Ovary (tissue), 9 donors: ENCODE data around the gene TRMO. TPM values are rescaled to one million over a fixed set of nuclear protein-coding genes. Genes with fewer than 3 reads are reported as not detected.

ENCODE experiments used
- DNase-seq, 5 donors: peaks; one replicate each; pipeline ENCODE4 v3.0.0-alpha.2; 2019 to 2020
- H3K27ac ChIP-seq, 2 donors: fragments of 200-600 bp; one replicate each; pipeline versions ENCODE4 v1.5.1 to v1.8.0; 2019 to 2022
- H3K27me3 ChIP-seq: fragments of 200-600 bp; one replicate; pipeline ENCODE4 v1.8.0; 2022
- H3K36me3 ChIP-seq: fragments of 200-600 bp; sonication (generic); one replicate; pipeline ENCODE4 v1.5.1; 2019
- H3K4me1 ChIP-seq: one replicate; pipeline ENCODE4 v1.8.1; 2013; ENCODE audit warnings: mild to moderate bottlenecking, moderate library complexity; ENCODE audit not compliant: insufficient read depth
- H3K4me3 ChIP-seq: fragments of 200-600 bp; sonication (generic); one replicate; pipeline ENCODE4 v1.5.1; 2017
- H3K9me3 ChIP-seq, 2 donors: fragments of 200-600 bp in 1 of 2; sonication (generic) in 1 of 2; one replicate each; pipeline versions ENCODE4 v1.5.1 to v1.8.1; 2013 to 2019; ENCODE audit warnings: mild to moderate bottlenecking in 1 of 2, moderate library complexity in 1 of 2
- CTCF ChIP-seq, 3 donors: fragments of 450-650 bp in 2 of 3; fragments of 200-600 bp in 1 of 3; IDR thresholded peaks; one replicate each; pipeline versions ENCODE4 v1.5.1 to v1.8.0; 2016 to 2022; ENCODE audit warnings: antibody characterized with exemption in 3 of 3, mild to moderate bottlenecking in 1 of 3
- EP300 ChIP-seq: sonication (generic); formaldehyde crosslinking; IDR thresholded peaks from one replicate; pipeline ENCODE4 v1.6.1; 2017; ENCODE audit warnings: antibody characterized with exemption
- POLR2A ChIP-seq: fragments of 450-650 bp; IDR thresholded peaks from one replicate; pipeline ENCODE4 v1.6.1; 2017; ENCODE audit warnings: antibody characterized with exemption, mild to moderate bottlenecking, moderate library complexity
- WGBS, 3 donors: extraction: QIAGEN DNeasy Blood & Tissue Kit in 1 of 3; methylation state at CpG; one replicate each; pipeline versions ENCODE4 v1.1.5 to v1.1.7; 2013 to 2017; 5-methylcytosine and 5-hydroxymethylcytosine counted together
- intact Hi-C, 4 donors: fragments of 100-400 bp; cut with DNase I; formaldehyde crosslinking; loops; one replicate each; pipeline versions ENCODE4 v1.11.0 to v1.15.1; 2022 to 2023
- polyA plus RNA-seq, 2 donors: library from polyadenylated mRNA; stranded (reverse); fragments of 200-250 nt in 1 of 2; fragments of 350-450 nt in 1 of 2; fragmentation: Illumina TruSeq in 1 of 2; extraction: RNeasy Lipid Tissue Mini Kit (QIAGEN cat#74804) in 1 of 2; gene quantifications; one replicate each; pipeline ENCODE4 v1.2.3, GENCODE V29; 2013 to 2014
- total RNA-seq, 7 donors: library from RNA; depleted of rRNA in 2 of 7; stranded (reverse); fragments of >200 nt in 2 of 7; fragmentation: NEBNext Ultra II Directional in 3 of 7; extraction: Animal tissue kit (Norgen Biotek cat#: 25700) in 3 of 7; gene quantifications; one replicate each; pipeline versions ENCODE4 v1.1.0 to v1.2.4, GENCODE V29; 2016 to 2023
- donor health status: DM: no; HTN: no; CAD: no; lungs with moderate emphysema.
- donor health status: DM: no; HTN: no; CAD: no.
- donor health status: Bipolar disorder and iron deficiency.
- donor health status: DM: yes; HTN: yes; CAD: no.
- donor health status: DM: no; HTN: no; CAD: no.
- donor health status: DM: yes; HTN: yes; CAD: no.

Gene TRMO
- total and polyA plus RNA-seq, 9 donors: 11.5 to 25.3 (median 15.3) TPM

DNA sequence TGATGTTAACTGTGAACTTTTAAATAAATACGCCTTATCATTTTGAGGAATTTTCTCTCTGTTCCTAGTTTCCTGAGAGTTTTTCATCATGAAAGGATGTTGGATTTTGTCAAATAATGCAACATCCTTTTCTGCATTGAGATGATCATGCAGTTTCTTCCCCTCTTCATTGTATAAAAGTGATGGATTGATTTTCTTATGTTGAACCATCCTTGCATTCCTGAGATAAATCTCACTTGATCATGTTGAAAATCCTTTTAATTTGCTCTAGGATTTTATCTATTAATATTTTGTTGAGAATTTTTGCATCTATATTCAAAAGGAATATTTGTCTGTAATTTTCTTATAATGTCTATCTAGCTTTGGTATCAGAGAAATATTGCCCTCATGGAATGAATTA lies 56.0 kb downstream of the TRMO start:
- intact Hi-C loops: no loop called here
- Histone ChIP-seq H3K4me3 (no peak overlapping the region), H3K27ac (no peak overlapping the region), H3K4me1 (no peaks in the 10 kb centered on the region), H3K27me3 (no peaks in the 10 kb centered on the region), H3K9me3 (peaks cover 0 to 7% of the 10 kb centered on the region in 2 donors), H3K36me3 (no peaks in the 10 kb centered on the region)
- no peak for DNase-seq
- WGBS, 3 donors: 96 to 100% (median 97%) methylated on average over 1 of the region's 1 CpG
- TF ChIP-seq EP300 (no peak), CTCF (IDR thresholded peaks at IDR 0.05) (no peak), POLR2A (no peak)

- TF ChIP-seq CTCF (IDR thresholded peaks at IDR 0.05) (no peak), EP300 (no peak), POLR2A (no peak)
- Histone ChIP-seq H3K4me3 (no peak overlapping the region), H3K9me3 (peaks cover 0 to 7% of the 10 kb centered on the region in 2 donors), H3K36me3 (no peaks in the 10 kb centered on the region), H3K4me1 (no peaks in the 10 kb centered on the region), H3K27me3 (no peaks in the 10 kb centered on the region), H3K27ac (no peak overlapping the region)
- WGBS, 3 donors: 52 to 79% (median 57%) methylated on average over 1 of the region's 1 CpG
- DNase-seq: no peak
- intact Hi-C loops: no loop called here
These were observed 57.9 kb downstream of the TRMO start for GRCh38 chr9:97864396-97864795.

DNA sequence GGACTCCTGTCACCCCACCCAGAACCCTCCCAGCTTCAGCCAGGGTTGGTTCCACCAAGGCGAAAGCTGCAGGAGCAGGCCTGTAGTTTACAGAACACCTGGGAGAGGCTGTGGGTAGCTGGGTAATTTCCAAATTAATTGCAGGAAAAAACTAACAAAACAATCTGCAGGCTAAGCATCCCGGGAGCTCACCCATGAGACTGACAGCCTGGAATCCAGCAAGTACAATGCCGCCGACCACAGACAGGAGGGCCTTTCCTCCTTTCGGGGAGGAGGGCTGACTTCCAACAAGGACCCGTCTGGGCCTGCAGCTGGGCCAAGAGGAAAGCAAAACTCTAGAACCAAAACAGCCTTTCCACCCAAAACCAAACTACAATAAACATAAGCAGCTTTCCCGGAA lies 59.0 kb downstream of the TRMO start:
- TF ChIP-seq EP300 (no peak), POLR2A (no peak), CTCF (IDR thresholded peaks at IDR 0.05) (no peak)
- Histone ChIP-seq H3K9me3 (peaks cover 0 to 7% of the 10 kb centered on the region in 2 donors), H3K4me3 (no peak overlapping the region), H3K27me3 (no peaks in the 10 kb centered on the region), H3K27ac (no peak overlapping the region), H3K4me1 (no peaks in the 10 kb centered on the region), H3K36me3 (no peaks in the 10 kb centered on the region)
- 59 to 68% (median 60%) methylated on average over 7 of the region's 7 CpGs for WGBS, 3 donors
- DNase-seq: no peak
- intact Hi-C loops: no loop called here

- H3K9me3 ChIP-seq: peaks cover 0 to 7% of the 10 kb centered on the region in 2 donors
- H3K27me3 ChIP-seq: no peaks in the 10 kb centered on the region
- intact Hi-C loops: no loop called here
- no peak for DNase-seq
- TF ChIP-seq CTCF (IDR thresholded peaks at IDR 0.05) (no peak), POLR2A (no peak), EP300 (no peak)
- H3K36me3 ChIP-seq: no peaks in the 10 kb centered on the region
- no peak overlapping the region for H3K4me3 ChIP-seq
- no peaks in the 10 kb centered on the region for H3K4me1 ChIP-seq
- 61 to 68% (median 64%) methylated on average over 5 of the region's 5 CpGs for WGBS, 3 donors
- H3K27ac ChIP-seq: no peak overlapping the region
These were observed 61.2 kb downstream of the TRMO start for GRCh38 chr9:97861148-97861475.
